NK-92 (cell line): ENCODE results near the gene CSRP1.
"Not testable (repeated sequence)": the region's sequence is repeated elsewhere in the genome, so short reads cannot be mapped to it uniquely, and the experiment has no call there.

Experiments
- DNase-seq: peaks from one replicate; lab custom pipeline; 2025; ENCODE audit not compliant: unreplicated experiment; lab: John Stamatoyannopoulos, UW

Gene CSRP1

GRCh38 chr1:201479201-201479730, 27.7 kb downstream of the CSRP1 start:
- no peak for DNase-seq

- DNase-seq, result not testable (repeated sequence)
These were observed 28.3 kb downstream of the CSRP1 start for GRCh38 chr1:201478666-201479065.

- DNase-seq, result no peak
These were observed 30.1 kb downstream of the CSRP1 start for GRCh38 chr1:201476670-201477344.

- no peak for DNase-seq
These were observed 30.8 kb downstream of the CSRP1 start for GRCh38 chr1:201475915-201476669.

GRCh38 chr1:201475130-201475529, 31.8 kb downstream of the CSRP1 start:
- no peak for DNase-seq

- DNase-seq, result no peak
These were observed 33.6 kb downstream of the CSRP1 start for GRCh38 chr1:201473296-201473695.

GRCh38 chr1:201472321-201472720, 34.6 kb downstream of the CSRP1 start:
- DNase-seq, result not testable (repeated sequence)

GRCh38 chr1:201471772-201472171, 35.2 kb downstream of the CSRP1 start:
- no peak for DNase-seq

GRCh38 chr1:201470581-201470980, 36.3 kb downstream of the CSRP1 start:
- DNase-seq, result no peak

- DNase-seq, result no peak
These were observed 37.3 kb downstream of the CSRP1 start for GRCh38 chr1:201469645-201470074.

GRCh38 chr1:201468844-201469644, 37.9 kb downstream of the CSRP1 start, which contains the start of gene PHLDA3:
TSS of gene PHLDA3 (minus strand) at chr1:201469188. CDS start at chr1:201468786, 402 bp downstream.
- no peak for DNase-seq

- DNase-seq, result no peak
These were observed 38.5 kb downstream of the CSRP1 start for GRCh38 chr1:201468501-201468843.

- no peak for DNase-seq
These were observed 40.4 kb downstream of the CSRP1 start for GRCh38 chr1:201466492-201466891.

- no peak for DNase-seq
These were observed 41.1 kb downstream of the CSRP1 start for GRCh38 chr1:201465698-201466290.

GRCh38 chr1:201463071-201463552, 43.8 kb downstream of the CSRP1 start:
- DNase-seq, result no peak

- no peak for DNase-seq
These were observed 45.1 kb downstream of the CSRP1 start for GRCh38 chr1:201461645-201462441.

GRCh38 chr1:201460814-201461644, 45.9 kb downstream of the CSRP1 start:
- DNase-seq, result no peak

GRCh38 chr1:201459775-201460174, 47.1 kb downstream of the CSRP1 start:
- DNase-seq, result no peak

- no peak for DNase-seq
These were observed 47.9 kb downstream of the CSRP1 start for GRCh38 chr1:201459052-201459451.
